ENCODE results near the gene OTX1.

GRCh38 chr2:63096491-63096890 is 45.9 kb downstream of the OTX1 start:
- TF ChIP-seq CTCF (conservative IDR thresholded peaks at IDR 0.05; ENCODE audit: low read depth in 2 of 2) = no peak
- no peak for TF ChIP-seq POLR2AphosphoS5 (IDR thresholded peaks at IDR 0.05; ENCODE audit: low read depth)
- no peak for TF ChIP-seq EZH2 (IDR thresholded peaks at IDR 0.05; ENCODE audit: low read depth, unreplicated experiment)
- no peak for TF ChIP-seq JUNB (IDR thresholded peaks at IDR 0.05; ENCODE audit: unreplicated experiment)
- no peak for TF ChIP-seq NANOG (IDR thresholded peaks at IDR 0.05; ENCODE audit: borderline replicate concordance)
- TF ChIP-seq, protein P1, sequence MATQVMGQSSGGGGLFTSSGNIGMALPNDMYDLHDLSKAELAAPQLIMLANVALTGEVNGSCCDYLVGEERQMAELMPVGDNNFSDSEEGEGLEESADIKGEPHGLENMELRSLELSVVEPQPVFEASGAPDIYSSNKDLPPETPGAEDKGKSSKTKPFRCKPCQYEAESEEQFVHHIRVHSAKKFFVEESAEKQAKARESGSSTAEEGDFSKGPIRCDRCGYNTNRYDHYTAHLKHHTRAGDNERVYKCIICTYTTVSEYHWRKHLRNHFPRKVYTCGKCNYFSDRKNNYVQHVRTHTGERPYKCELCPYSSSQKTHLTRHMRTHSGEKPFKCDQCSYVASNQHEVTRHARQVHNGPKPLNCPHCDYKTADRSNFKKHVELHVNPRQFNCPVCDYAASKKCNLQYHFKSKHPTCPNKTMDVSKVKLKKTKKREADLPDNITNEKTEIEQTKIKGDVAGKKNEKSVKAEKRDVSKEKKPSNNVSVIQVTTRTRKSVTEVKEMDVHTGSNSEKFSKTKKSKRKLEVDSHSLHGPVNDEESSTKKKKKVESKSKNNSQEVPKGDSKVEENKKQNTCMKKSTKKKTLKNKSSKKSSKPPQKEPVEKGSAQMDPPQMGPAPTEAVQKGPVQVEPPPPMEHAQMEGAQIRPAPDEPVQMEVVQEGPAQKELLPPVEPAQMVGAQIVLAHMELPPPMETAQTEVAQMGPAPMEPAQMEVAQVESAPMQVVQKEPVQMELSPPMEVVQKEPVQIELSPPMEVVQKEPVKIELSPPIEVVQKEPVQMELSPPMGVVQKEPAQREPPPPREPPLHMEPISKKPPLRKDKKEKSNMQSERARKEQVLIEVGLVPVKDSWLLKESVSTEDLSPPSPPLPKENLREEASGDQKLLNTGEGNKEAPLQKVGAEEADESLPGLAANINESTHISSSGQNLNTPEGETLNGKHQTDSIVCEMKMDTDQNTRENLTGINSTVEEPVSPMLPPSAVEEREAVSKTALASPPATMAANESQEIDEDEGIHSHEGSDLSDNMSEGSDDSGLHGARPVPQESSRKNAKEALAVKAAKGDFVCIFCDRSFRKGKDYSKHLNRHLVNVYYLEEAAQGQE (IDR thresholded peaks at IDR 0.05; ENCODE audit: unreplicated experiment) = no peak
- TF ChIP-seq CREB1 (CRISPR knock-in tag; IDR thresholded peaks at IDR 0.05; ENCODE audit: low read depth) = no peak
